GM18517 (cell line): ENCODE results near the gene MOCOS.
"Not testable (repeated sequence)": the region's sequence is repeated elsewhere in the genome, so short reads cannot be mapped to it uniquely, and the experiment has no call there.

ENCODE experiments used
- ATAC-seq: cut with Tn5 transposase; IDR thresholded peaks from one replicate; pipeline ENCODE4 v1.9.1; 2021; ENCODE audit warnings: mild to moderate bottlenecking, moderate library complexity; ENCODE audit not compliant: unreplicated experiment

MOCOS gene

DNA sequence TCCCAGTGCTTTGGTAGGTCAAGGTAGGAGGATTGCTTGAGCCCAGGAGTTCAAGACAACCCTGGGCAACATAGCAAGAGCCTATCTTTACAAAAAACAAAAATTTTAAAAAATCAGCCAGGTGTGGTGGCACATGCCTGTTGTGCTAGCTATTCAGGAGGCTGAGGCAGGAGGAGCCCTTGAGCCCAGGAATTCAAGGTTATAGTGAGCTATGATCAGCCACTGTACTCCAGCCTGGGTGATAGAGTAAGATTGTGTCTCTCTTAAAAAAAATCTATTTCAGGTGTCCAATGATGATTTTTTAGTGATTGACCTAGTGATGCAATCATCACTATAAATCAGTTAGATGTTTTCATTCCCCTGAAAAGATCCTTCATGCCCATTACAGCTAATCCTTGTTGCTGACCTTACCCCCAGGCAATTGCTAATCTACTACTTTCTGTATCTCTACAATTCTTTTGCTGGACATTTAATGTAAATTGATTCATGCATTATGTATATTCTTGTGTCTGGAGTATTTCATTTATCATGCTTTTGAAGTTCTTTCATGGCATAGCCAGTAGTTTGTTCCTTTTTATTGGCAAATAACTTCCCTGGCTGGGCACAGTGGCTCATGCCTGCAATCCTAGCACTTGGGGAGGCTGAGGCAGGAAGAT, 10.3 kb downstream of the MOCOS start:
- ATAC-seq = no peak

GRCh38 chr18:36199691-36200295, 12.5 kb downstream of the MOCOS start:
- ATAC-seq = no peak

- no peak for ATAC-seq
Observed at GRCh38 chr18:36200354-36200771, 13.1 kb downstream of the MOCOS start.

DNA sequence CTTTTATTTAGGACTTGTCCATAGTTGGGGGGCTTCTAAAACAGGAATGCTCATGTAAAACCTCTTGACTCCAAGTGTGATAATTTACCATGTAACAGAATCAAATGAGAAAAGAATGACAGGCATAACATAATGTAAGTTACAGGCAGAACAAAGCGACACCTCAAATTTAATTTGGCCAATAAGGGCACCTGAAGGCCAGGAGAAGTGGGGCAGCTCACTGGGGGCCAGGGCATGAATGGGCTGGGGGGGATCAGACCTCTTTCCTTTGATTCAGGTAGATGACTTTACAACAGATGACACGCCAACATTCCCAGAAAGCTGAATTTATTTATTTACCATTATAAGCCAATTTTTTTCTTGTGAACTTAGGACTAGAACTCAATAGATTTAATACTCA, 14.5 kb downstream of the MOCOS start:
- no peak for ATAC-seq

- no peak for ATAC-seq
Observed at GRCh38 chr18:36203360-36203895, 16.1 kb downstream of the MOCOS start.

GRCh38 chr18:36205166-36205565, 17.9 kb downstream of the MOCOS start:
- ATAC-seq = no peak

GRCh38 chr18:36207303-36207702, 20.0 kb downstream of the MOCOS start:
- ATAC-seq = no peak

DNA sequence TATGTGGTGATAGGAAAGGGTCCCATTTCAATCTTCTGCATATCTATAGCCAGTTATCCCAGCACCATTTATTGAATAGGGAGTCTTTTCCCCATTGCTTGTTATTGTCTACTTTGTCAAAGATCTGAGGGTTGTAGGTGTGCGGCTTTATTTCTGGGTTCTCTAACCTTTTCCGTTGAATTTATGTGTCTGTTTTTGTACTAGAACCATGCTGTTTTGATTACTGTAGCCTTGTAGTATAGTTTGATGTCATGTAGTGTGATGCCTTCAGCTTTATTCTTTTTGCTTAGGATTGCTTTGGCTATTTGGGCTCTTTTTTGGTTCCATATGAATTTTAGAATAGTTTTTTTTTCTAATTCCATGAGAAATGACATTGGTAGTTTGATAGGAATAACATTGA, 20.7 kb downstream of the MOCOS start:
- ATAC-seq = not testable (repeated sequence)

DNA sequence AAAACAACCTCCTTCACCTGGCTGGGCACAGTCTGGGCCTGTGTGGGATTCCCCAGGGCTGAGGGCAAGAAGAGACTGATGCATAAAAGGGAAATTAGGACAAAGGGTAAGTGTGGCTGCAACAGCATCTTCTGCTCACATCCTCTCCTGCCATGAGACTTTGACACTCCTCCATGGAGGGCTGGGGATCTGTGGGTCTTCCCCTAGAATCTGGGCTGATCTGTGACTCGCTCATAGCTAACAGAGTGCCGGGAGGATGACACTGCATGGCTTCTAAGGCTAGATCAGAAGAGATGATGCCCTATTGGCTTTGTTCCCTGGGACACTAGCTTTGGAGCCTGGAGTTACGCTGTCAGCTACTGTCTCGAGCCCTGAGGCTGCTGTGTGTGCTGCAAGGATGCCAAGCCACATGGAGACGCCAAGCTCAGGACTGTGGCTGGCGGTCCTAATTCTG, 24.3 kb downstream of the MOCOS start:
- no peak for ATAC-seq

DNA sequence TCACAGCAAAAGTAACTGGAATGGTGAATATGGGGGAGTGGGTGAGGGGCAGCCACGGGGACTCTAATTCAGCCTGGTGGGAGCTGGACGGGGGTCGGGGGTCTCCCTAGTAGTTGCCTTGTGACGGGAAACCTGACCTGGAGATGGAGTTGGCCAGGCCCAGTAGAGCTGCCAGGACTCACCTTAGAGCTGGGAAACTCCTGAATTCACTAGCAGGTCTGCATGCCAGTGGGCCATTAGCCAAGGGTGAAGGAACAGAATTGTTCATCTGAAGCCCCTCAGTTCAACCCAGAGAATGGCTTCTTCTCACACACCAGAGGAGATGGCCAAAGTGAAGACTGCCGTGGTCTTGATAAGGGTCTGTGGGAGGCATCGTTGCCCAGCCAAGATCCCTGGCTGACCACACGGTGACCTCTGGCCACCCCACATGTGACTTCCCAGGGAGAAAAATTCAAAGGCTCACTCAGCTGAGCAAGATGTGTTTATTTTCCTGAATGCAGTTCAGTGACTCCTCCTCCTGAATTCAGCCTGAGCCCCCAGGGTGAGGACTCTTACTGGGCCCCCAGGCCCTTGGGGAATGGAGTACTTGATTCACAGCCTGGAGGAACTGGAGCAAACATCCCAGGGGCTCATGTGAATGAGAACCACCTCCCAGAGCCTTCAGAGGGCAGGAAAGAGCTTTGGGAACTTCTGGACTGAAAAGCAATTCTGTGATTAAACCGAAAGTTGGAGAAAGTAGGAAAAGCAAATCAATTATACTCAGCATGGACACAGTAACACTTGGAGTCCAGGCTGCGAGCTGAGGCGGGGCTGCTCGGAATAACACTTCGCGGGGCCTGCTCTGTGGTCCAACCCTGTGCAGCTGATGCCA, 25.2 kb downstream of the MOCOS start:
- no peak for ATAC-seq

- no peak for ATAC-seq
Observed at GRCh38 chr18:36214811-36215210, 27.5 kb downstream of the MOCOS start.

- no peak for ATAC-seq
Observed at GRCh38 chr18:36215577-36215976, 28.3 kb downstream of the MOCOS start.

- no peak for ATAC-seq
Observed at GRCh38 chr18:36217348-36217747, 30.1 kb downstream of the MOCOS start.

DNA sequence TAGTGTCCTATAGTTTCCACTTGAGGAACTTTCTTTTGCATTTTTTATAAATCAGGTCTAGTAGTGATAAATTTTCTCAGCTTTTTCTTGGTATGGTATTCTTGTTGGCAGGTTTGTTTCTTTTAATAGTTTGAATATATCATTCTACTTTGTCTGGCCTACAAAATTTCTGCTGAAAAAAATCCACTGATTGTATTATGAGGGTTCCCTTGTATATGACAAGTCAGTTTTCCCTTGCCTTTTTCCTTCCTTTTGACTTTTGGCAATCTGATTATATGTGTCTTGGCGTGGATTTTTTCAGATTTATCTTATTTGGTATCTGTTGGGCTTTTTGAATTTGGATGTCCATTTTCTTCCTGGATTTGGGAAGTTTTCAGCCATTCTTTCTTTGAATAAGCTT, 41.9 kb downstream of the MOCOS start:
- no peak for ATAC-seq

DNA sequence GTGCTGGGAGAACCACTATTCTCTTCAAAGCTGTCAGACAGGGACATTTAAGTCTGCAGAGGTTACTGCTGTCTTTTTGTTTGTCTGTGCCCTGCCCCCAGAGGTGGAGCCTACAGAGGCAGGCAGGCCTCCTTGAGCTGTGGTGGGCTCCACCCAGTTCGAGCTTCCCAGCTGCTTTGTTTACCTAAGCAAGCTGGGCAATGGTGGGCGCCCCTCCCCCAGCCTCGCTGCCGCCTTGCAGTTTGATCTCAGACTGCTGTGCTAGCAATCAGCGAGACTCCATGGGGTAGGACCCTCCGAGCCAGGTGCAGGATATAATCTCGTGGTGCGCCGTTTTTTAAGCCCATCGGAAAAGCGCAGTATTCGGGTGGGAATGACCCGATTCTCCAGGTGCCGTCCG, 53.2 kb downstream of the MOCOS start:
- ATAC-seq = not testable (repeated sequence)

DNA sequence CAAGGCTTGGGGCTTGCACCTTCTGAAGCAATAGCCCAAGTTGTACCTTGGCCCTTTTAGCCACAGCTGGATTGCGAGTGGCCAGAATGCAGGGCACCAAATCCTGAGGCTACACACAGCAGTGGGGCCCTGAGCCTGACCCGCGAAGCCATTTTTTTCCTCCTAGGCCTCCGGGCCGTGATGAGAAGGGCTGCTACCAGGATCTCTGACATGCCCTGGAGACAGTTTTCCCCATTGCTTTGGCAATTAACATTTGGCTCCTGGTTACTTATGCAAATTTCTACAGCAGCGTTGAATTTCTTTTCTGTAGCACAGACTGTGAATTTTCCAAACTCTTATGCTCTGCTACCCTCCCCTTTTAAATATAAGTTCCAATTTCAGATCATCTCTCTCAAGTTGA, 54.5 kb downstream of the MOCOS start:
- ATAC-seq = no peak

- ATAC-seq = no peak
Observed at GRCh38 chr18:36247036-36247435, 59.7 kb downstream of the MOCOS start.

DNA sequence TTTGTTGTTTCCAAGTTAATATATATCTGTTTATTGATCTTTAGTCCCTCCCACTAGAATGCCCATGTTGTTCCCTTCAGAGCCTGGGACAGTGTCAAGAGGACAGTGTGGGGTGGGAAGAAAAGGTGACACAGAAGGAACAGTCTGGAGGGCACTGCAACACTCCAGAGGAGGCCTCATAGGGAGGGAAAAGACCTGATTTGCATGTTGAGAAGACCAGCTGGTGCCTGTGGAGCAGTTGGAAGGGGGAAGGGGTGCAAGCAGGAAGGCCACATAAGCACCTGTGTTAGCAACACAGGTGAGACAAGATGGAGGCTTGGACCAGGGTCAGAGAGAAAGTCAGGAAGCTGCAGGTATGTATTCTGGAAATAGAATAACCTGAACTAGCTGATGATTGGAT, 62.1 kb downstream of the MOCOS start:
- no peak for ATAC-seq

DNA sequence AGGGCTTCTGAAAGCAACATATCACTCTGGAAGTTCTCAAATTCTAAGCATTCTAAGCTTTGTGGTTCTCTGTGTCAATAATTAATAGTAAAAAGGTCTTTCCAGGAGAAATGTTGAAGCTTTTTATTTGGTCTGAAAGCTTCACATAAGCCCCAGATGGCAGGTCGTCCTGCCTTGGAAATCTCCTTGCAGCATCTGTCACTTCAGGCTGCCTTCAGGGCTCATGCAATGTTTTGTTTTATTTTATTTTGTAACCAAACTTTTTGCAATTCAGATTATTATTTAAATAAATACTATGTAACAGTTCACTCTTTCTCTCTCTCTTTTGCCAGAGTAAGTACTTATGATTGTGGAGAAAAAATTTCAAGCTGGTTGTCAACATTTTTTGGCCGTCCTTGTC, 63.5 kb downstream of the MOCOS start:
- ATAC-seq = no peak

DNA sequence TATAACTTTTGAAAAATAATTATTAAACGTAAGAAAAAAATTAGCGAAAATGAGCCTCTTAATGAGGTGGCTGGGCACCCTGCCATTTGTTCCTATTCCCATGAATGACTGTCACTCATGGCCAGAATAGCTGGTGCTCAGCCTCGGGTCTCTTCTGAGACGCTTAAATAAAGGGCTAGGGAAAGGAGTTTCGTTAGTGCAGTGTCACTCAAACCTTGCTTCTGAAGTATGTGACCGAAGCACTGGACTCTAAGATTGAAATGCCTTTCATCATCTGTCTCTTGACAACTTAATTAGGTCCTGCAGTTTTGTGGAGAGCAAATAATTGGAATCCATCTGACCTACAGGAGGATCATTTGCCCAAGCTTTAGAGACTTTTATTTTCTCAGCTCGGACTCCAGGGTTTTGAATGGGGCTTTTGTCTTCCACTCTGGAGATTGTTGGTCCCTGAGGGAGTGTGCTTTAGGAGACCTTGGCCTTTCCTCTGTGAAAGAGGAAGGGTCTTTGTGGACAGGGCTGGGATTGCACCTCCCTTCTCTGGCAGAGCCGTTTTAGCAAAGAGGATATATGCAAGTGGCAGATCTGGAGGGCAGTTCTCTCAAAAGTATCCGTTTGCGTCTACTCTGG, 67.9 kb downstream of the MOCOS start:
- ATAC-seq = no peak

GRCh38 chr18:36256094-36256493, 68.8 kb downstream of the MOCOS start:
- ATAC-seq = no peak
